Peyer's patch (tissue), 4 donors: ENCODE results near the gene MAN2A1. TPM values are rescaled to one million over a fixed set of nuclear protein-coding genes. Genes with fewer than 3 reads are reported as not detected.
A peak's percentile ranks its signal among the peaks of the same experiment; 100 is the strongest.
"Not testable (repeated sequence)": the region's sequence is repeated elsewhere in the genome, so short reads cannot be mapped to it uniquely, and the experiment has no call there.

Experiments used
- DNase-seq, 3 donors: peaks; one replicate each; pipeline ENCODE4 v3.0.0-alpha.2; 2017 to 2019
- H3K27ac ChIP-seq, 4 donors: fragments of 200-600 bp; sonication (generic); one replicate each; pipeline ENCODE4 v1.5.1; 2016 to 2019
- H3K27me3 ChIP-seq, 2 donors: fragments of 200-600 bp; sonication (generic); one replicate each; pipeline ENCODE4 v1.5.1; 2019
- H3K36me3 ChIP-seq, 3 donors: fragments of 200-600 bp; sonication (generic); one replicate each; pipeline ENCODE4 v1.5.1; 2016 to 2019
- H3K4me1 ChIP-seq, 4 donors: fragments of 200-600 bp; sonication (generic); one replicate each; pipeline ENCODE4 v1.5.1; 2016 to 2019
- H3K4me3 ChIP-seq, 4 donors: fragments of 200-600 bp; sonication (generic); 1 replicate in 3 of 4; 2 replicates in 1 of 4; pipeline ENCODE4 v1.5.1; 2016 to 2019; ENCODE audit warnings: mild to moderate bottlenecking in 1 of 4
- H3K9me3 ChIP-seq, 4 donors: fragments of 200-600 bp; sonication (generic); one replicate each; pipeline ENCODE4 v1.5.1; 2016 to 2019; ENCODE audit warnings: mild to moderate bottlenecking in 1 of 4
- CTCF ChIP-seq, 6 experiments: fragments of 450-650 bp in 4 of 6; fragments of 200-600 bp in 2 of 6; sonication (generic) in 1 of 6; IDR thresholded peaks; one replicate each; pipeline ENCODE4 v1.5.1; 2017 to 2019; ENCODE audit warnings: antibody characterized with exemption in 6 of 6, mild to moderate bottlenecking in 3 of 6, moderate library complexity in 1 of 6
- POLR2A ChIP-seq, 2 donors: fragments of 450-650 bp; IDR thresholded peaks; one replicate each; pipeline ENCODE4 v1.5.1; 2017; ENCODE audit warnings: antibody characterized with exemption in 2 of 2, mild to moderate bottlenecking in 2 of 2, moderate library complexity in 2 of 2
- total RNA-seq, 4 donors: library from RNA; depleted of rRNA; stranded (reverse); fragments of >200 nt; gene quantifications; one replicate each; pipeline ENCODE4 v1.1.0, GENCODE V29; 2016

Gene MAN2A1
- total RNA-seq, 4 donors from 2014 or later: 52.8 to 112 (median 95.3) TPM

DNA sequence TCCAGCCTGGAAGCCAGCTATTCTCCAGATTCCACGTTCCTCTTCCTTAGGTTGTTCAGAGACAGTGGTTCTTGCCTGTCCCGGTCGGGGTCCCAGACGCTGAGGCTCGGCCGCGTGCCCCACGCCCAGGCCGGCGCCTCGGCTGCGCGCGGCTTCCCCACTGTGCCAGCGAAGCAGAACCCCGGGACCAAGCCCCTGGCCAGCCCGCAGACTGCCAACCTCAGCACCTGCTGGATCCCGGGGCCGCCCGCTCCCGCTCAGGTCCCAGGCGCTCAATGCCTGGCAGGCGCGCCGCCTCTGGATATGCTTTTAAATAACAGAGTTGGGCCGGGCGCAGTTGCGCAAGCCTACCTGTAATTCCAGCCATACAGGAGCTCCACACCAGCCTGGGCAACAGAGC is 195.5 kb downstream of the MAN2A1 start:
- Histone ChIP-seq H3K9me3 (no peaks in the 10 kb centered on the region), H3K27me3 (no peaks in the 10 kb centered on the region), H3K36me3 (no peaks in the 10 kb centered on the region), H3K4me3 (no peak overlapping the region), H3K4me1 (no peaks in the 10 kb centered on the region), H3K27ac (no peak overlapping the region)
- DNase-seq: no peak
- TF ChIP-seq CTCF (IDR thresholded peaks at IDR 0.05) (no peak), POLR2A (IDR thresholded peaks at IDR 0.05) (no peak)

DNA sequence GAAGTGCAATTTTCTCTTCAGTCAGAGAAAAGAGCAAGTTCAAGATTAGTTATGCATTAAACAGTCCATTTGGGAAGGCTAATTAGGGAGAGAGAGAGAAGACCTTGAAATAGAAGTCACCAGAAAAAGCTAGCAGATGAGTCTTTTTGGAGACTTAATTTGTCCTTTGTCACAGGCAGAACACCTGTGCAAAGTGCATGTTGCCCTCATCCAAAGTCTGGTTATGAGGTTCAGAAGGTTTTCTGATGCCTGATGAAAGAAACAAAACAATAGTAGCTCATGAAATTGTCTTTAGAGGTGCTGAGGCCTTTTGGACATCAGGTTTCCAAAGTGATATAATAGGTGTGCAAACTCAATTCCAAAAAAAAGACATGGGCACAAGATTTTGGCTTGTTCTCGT is 199.3 kb downstream of the MAN2A1 start:
- DNase-seq: no peak
- Histone ChIP-seq H3K4me3 (no peak overlapping the region), H3K9me3 (no peaks in the 10 kb centered on the region), H3K4me1 (no peaks in the 10 kb centered on the region), H3K36me3 (no peaks in the 10 kb centered on the region), H3K27me3 (no peaks in the 10 kb centered on the region), H3K27ac (no peak overlapping the region)
- TF ChIP-seq CTCF (IDR thresholded peaks at IDR 0.05) (no peak), POLR2A (IDR thresholded peaks at IDR 0.05) (no peak)

DNA sequence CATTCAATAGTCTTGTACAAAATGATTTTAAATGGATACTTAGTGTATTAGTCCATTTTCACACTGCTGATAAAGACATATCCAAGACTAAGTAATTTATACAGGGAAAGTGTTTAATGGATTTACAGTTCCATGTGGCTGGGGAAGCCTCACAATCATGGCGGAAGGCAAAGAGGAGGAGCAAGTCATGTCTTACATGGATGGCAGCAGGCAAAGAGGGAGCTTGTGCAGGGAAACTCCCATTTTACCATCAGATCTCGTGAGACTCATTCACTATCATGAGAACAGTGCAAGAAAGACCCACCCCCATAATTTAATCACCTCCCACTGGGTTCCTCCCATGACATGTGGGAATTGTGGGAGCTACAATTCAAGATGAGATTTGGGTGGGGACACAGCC is 203.5 kb downstream of the MAN2A1 start:
- DNase-seq, H3K27ac ChIP-seq, H3K36me3 ChIP-seq, H3K4me1 ChIP-seq, H3K9me3 ChIP-seq, H3K4me3 ChIP-seq, H3K27me3 ChIP-seq: not testable (repeated sequence)

DNA sequence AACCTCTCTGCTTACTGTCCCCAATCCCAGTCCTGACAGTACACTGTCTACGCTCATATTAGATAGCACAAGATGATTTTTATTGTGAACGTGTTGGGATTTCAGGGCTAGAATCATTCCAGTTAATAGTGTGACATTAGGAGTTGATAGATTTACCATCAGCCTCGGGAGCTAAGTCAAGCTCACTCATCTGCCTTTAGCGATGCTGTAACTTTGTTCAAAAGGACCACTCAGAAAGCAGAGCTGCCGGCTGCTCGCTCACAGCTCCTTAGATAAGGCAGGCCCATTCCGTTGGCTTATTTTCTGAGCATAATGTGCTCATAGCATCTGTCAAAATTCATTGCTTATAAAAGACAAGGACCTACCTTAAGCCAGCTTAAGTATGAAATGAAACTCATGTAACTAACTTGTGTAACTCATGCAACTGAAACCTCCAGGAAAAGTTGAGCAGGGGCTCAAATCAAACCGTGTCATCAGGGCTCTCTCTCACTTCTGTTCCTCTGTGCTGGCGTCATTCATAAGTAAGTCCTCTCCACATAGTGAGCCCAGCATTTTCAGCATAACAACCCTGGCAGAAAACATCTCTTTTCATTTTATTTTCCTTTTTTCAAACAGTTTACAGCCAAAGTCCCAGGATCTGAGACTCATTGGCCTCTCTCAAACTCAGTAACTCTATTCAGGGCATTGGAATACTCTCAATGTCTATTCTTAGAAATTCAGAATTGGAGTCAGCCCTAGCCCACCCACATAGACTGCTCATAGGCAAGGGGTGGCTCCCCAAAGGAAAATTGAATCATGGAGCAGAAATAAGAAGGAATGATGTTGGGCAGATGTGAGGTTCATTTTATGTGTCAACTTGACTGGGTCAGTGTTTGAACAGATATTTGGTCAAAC is 208.8 kb downstream of the MAN2A1 start:
- no peak overlapping the region for H3K27ac ChIP-seq
- no peak overlapping the region for H3K4me3 ChIP-seq
- TF ChIP-seq POLR2A (IDR thresholded peaks at IDR 0.05): no peak
- TF ChIP-seq CTCF (IDR thresholded peaks at IDR 0.05): no peak
- no peaks in the 10 kb centered on the region for H3K9me3 ChIP-seq
- peaks cover 0 to 7% (median 0%) of the 10 kb centered on the region in 4 donors for H3K4me1 ChIP-seq
- H3K36me3 ChIP-seq: no peaks in the 10 kb centered on the region
- no peak for DNase-seq
- no peaks in the 10 kb centered on the region for H3K27me3 ChIP-seq

- Histone ChIP-seq H3K27ac (no peak overlapping the region), H3K36me3 (no peaks in the 10 kb centered on the region), H3K27me3 (no peaks in the 10 kb centered on the region), H3K9me3 (no peaks in the 10 kb centered on the region), H3K4me1 (peaks cover 0 to 7% (median 0%) of the 10 kb centered on the region in 4 donors), H3K4me3 (no peak overlapping the region)
- no peak for DNase-seq
- TF ChIP-seq POLR2A (IDR thresholded peaks at IDR 0.05) (no peak), CTCF (IDR thresholded peaks at IDR 0.05) (no peak)
These were observed 209.4 kb downstream of the MAN2A1 start for GRCh38 chr5:109899163-109899535.

- peak overlapping the region in 2 of 4 donors; percentile 28 to 64 for H3K27ac ChIP-seq
- no peak for DNase-seq
These were observed 210.7 kb downstream of the MAN2A1 start for GRCh38 chr5:109900461-109900860.

More at GRCh38 chr5:109900461-109900860, 210.7 kb downstream of the MAN2A1 start:
- H3K36me3 ChIP-seq: no peaks in the 10 kb centered on the region
- no peak overlapping the region for H3K4me3 ChIP-seq
- H3K4me1 ChIP-seq: peaks cover 0 to 7% (median 0%) of the 10 kb centered on the region in 4 donors
- no peaks in the 10 kb centered on the region for H3K9me3 ChIP-seq
- no peaks in the 10 kb centered on the region for H3K27me3 ChIP-seq
- TF ChIP-seq POLR2A (IDR thresholded peaks at IDR 0.05): no peak
- TF ChIP-seq CTCF (IDR thresholded peaks at IDR 0.05): no peak
